Raji (cell line): ENCODE measurements around the gene SYCP2L.

Experiments used
- POLR2A ChIP-seq: IDR thresholded peaks from 2 replicates; pipeline ENCODE4 v1.6.1; 2011; ENCODE audit warnings: low read depth, low read length, control low read depth; ENCODE audit not compliant: insufficient read depth

The SYCP2L gene

GRCh38 chr6:10874207-10874606, 12.6 kb upstream of the SYCP2L start:
- no peak for TF ChIP-seq POLR2A

- no peak for TF ChIP-seq POLR2A
Measured at GRCh38 chr6:10875026-10875425, 11.8 kb upstream of the SYCP2L start.

- TF ChIP-seq POLR2A = no peak
Measured at GRCh38 chr6:10877012-10877411, 9.8 kb upstream of the SYCP2L start.

DNA sequence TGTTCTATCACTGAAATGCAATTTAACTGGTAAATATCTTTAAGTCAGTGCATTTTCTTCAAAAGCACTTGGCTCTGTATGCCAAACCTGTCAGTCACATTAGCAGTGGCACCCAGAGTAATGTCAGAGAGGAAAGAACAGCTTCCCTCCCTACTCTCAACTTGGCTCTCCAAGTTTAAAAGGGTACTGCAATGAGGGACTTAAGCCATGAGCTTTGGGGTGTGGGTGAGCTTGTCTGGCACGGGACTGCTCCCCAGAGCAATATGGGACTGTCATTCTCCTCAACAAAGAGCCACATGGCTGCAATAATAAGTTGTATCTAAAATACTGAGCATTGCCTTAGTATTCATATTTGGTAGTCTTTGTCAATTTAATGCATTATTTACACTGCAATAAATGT, 9.0 kb upstream of the SYCP2L start:
- TF ChIP-seq POLR2A = no peak

- no peak for TF ChIP-seq POLR2A
Measured at GRCh38 chr6:10880366-10880765, 6.5 kb upstream of the SYCP2L start.

GRCh38 chr6:10882657-10883171, 4.1 kb upstream of the SYCP2L start:
- TF ChIP-seq POLR2A = no peak

GRCh38 chr6:10883312-10884244, 3.3 kb upstream of the SYCP2L start:
- TF ChIP-seq POLR2A = no peak

GRCh38 chr6:10884245-10884972, 2.4 kb upstream of the SYCP2L start:
- no peak for TF ChIP-seq POLR2A

GRCh38 chr6:10890151-10890550, 3.3 kb downstream of the SYCP2L start:
- no peak for TF ChIP-seq POLR2A

GRCh38 chr6:10891960-10892359, 5.1 kb downstream of the SYCP2L start:
- TF ChIP-seq POLR2A = no peak

DNA sequence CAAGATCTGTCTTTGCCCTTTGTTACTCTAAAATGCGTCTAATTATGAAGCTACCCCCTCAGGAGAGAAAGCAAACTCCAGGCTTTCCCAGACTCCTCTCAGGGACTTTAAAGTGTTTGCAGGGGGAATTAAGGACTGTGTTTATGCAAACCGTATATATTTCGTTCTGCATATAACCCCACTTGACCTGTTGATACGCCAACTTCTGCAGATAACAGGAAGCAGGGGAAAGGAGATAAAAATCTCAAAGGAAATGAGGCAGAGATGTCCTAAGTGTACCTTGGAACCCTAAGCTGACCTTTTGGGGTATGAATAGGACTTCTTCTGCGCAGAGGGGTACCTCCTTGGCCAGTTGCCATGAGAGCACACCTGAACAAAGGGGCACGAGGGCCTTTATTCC, 8.1 kb downstream of the SYCP2L start:
- TF ChIP-seq POLR2A = no peak

GRCh38 chr6:10896691-10897090, 9.8 kb downstream of the SYCP2L start:
- TF ChIP-seq POLR2A = no peak

DNA sequence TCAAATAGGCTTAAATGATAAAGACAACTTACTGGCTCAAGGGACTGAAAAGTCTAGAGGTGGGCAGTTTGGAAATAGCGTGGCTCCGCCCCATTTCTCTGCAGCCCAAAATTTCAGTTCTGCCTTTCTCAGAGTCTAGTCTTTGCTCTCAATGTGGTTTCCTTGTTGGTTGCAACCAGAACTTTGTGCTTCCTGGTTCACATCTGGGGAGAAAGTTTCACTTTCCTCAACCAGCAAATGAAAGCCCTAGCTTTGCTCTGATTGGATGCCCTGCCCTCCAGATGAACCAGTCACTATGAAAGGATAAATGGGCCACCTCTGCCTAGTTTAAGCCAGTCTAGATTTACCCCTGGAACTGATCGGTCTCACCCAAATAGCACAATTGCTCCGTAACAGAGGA, 14.9 kb downstream of the SYCP2L start:
- TF ChIP-seq POLR2A = no peak

DNA sequence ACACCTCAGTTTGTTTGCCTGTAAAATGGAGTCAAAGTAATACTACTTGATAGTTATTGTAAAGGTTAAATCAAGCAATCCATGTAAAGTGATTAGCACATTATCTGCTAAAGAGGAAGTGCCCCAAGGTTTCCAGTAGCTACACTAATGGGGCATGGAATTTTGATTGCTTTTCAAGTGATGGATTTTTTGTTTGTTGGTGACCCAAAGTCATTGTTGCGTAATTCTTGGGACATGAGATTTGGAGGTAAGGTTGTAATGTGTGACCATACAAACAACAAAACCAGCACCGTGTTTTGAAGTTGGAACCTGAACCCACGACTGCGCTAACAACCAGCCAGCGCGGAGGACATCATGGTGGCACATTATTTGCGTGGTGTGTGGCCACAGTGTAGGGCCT, 17.2 kb downstream of the SYCP2L start:
- no peak for TF ChIP-seq POLR2A

- no peak for TF ChIP-seq POLR2A
Measured at GRCh38 chr6:10908228-10908627, 21.4 kb downstream of the SYCP2L start.

DNA sequence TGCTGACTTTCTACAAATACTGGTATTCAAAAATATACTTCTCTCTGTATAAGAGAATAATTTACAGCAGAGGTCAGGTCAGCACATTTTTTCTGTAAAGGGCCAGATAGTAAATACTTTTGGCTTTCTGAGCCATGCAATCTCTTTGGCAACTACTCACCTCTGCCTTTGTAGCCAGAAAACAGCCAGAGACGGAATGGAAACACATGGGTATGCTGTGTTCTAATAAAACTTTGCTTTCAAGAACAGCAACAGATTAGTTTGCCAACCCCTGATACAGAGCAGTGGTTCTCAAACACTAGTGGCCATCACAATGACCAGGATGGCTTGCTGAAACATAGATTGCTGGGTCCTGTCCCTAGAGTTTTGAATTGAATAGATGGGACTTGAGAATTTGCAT, 46.3 kb downstream of the SYCP2L start:
- no peak for TF ChIP-seq POLR2A
